Fibroblast of the aortic adventitia (primary cell): ENCODE data around the gene PTGDR2. TPM values are rescaled to one million over a fixed set of nuclear protein-coding genes. Genes with fewer than 3 reads are reported as not detected.

ENCODE experiments used
- DNase-seq: peaks from one replicate; pipeline ENCODE4 v3.0.0-alpha.2; 2010; ENCODE audit warnings: low read depth
- H3K4me3 ChIP-seq: 2 replicates; pipeline ENCODE4 v1.5.1; 2011; ENCODE audit warnings: low read depth, mild to moderate bottlenecking, control low read depth, low read length, moderate library complexity
- CTCF ChIP-seq: IDR thresholded peaks from 2 replicates; pipeline ENCODE4 v1.5.1; 2011; ENCODE audit warnings: mild to moderate bottlenecking, low read length, control low read depth, inconsistent platforms; ENCODE audit not compliant: insufficient read depth
- total RNA-seq: library from RNA; depleted of rRNA; stranded (reverse); fragments of >200 nt; gene quantifications from 2 replicates; pipeline ENCODE4 v1.2.3, GENCODE V29; 2012; ENCODE audit warnings: low replicate concordance

Gene PTGDR2
- total RNA-seq, 1 donor = not detected

DNA sequence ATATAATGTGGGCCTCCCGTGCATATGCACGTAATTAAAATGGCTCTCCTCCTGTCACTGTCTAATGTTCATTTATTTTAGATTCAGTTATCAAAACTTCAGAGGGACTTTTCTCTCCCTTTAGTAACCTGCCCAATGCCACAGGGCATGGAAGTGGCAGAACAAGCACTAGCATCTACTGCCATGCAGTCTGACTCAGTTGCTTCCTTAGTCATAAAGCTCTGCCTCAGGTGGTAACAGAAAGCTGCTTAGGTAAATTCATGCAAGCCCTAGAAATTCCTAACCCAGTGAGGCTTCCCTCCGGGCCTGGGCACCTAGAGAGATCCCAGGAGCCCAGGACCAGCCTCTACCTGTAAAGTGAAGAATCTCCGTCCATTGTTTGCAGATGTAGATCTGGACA lies 41.7 kb upstream of the PTGDR2 start:
- no peak for DNase-seq
- H3K4me3 ChIP-seq = no peak overlapping the region
- TF ChIP-seq CTCF = no peak

DNA sequence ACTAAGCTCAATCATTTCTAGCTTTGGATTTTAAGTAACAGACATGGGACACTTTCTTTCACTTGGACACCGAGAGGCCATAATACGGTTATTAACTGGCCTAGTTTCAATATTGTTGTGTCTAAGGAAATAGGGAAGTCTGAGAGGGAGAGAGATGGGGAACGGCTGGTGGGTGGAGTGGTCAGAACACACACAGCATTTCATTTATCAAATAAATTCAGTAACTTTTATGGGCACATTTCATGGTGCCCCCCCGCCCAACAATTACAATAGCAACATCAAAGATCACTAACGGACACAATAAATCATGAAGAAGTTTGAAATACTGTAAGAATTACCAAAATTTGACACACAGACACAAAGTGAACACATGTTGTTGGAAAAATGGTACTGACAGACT lies 39.9 kb upstream of the PTGDR2 start:
- no peak for TF ChIP-seq CTCF
- no peak overlapping the region for H3K4me3 ChIP-seq
- DNase-seq = no peak

DNA sequence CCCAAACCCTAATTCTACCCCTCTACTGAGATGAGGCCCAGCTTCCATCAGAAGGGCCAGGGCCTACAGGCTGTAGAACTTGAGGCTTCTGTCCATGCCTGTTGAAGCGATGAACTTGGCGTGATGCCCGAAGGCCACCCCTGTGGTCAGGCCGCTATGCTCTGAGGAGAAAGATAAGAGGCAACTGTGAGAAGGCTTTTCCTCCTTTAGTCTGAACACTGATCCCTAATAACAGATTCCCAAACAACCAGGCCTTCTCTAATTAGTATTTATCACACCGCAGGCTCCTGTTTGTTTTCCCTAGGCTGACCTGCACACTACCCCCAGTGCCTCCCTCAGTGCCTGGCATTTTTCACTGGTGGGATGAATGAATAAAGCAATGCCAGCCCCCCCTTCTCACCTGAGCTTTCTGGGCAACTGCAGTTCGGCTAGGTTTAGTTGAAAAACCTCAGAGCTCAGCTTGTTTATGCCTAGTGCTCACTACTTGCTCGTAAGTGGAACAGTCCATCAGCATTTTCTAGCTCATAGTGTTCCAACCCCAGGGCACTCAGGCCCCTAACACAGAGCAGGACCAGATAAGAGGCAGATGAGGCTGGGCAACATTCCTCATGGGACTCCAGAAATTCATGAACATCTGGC lies 35.5 kb upstream of the PTGDR2 start:
- TF ChIP-seq CTCF = no peak
- DNase-seq = no peak
- no peak overlapping the region for H3K4me3 ChIP-seq

- TF ChIP-seq CTCF = no peak
- no peak overlapping the region for H3K4me3 ChIP-seq
- no peak for DNase-seq
Observed at GRCh38 chr11:60890696-60891095, 34.9 kb upstream of the PTGDR2 start.

DNA sequence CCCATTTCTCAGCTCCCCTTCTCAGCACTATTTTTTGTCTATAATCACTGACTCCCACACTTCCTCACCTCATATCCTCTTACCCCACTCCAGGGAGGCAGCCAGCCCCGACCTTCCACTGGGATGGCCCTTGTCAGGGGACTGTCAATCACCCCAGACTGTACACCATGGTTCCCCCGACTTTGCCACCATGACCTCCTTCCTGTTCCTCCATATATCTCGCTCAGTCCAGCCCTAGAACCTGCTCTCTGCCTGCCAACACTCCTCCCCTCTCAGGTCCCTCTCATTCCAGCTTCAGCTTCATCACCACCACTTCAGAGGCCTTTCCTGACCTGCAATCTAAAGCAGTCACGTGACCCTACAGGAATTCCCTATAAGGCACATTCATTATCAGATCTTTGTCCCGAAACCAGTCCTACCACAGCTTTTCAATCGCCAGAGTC lies 34.1 kb upstream of the PTGDR2 start:
- no peak overlapping the region for H3K4me3 ChIP-seq
- no peak for TF ChIP-seq CTCF
- no peak for DNase-seq

GRCh38 chr11:60887556-60887955 lies 31.8 kb upstream of the PTGDR2 start:
- TF ChIP-seq CTCF = peak; percentile 70
- DNase-seq = peak; percentile 57
- no peak overlapping the region for H3K4me3 ChIP-seq
